CD14-positive monocyte (primary cell): Measurements from ENCODE around the gene KLHDC10. TPM values are rescaled to one million over a fixed set of nuclear protein-coding genes. Genes with fewer than 3 reads are reported as not detected.

ENCODE experiments used
- DNase-seq, 3 donors: peaks; one replicate each; pipeline ENCODE4 v3.0.0-alpha.2; 2011 to 2022
- H2AFZ ChIP-seq: 2 replicates; pipeline ENCODE4 v1.6.0; 2012; ENCODE audit warnings: mild to moderate bottlenecking, low read depth, low read length, inconsistent platforms; ENCODE audit not compliant: insufficient read depth, poor library complexity, severe bottlenecking
- H3K27ac ChIP-seq, 2 donors: 1 replicate in 1 of 2; 2 replicates in 1 of 2; pipeline ENCODE4 v1.5.1; 2012 to 2013; ENCODE audit warnings: low read length in 2 of 2, control low read depth in 1 of 2, inconsistent platforms in 1 of 2, low read depth in 1 of 2, mild to moderate bottlenecking in 1 of 2
- H3K27me3 ChIP-seq, 2 donors: one replicate each; pipeline versions ENCODE4 v1.6.0 to v1.6.1; 2011 to 2013; ENCODE audit warnings: low read length in 2 of 2; ENCODE audit not compliant: control insufficient read depth in 2 of 2, insufficient read depth in 2 of 2
- H3K36me3 ChIP-seq, 2 donors: replicated peaks in 1 of 2; 1 replicate in 1 of 2; 2 replicates in 1 of 2; pipeline versions ENCODE4 v1.5.1 to v1.6.1; 2012 to 2013; ENCODE audit warnings: low read length in 2 of 2, control low read depth in 1 of 2, inconsistent platforms in 1 of 2, mild to moderate bottlenecking in 1 of 2; ENCODE audit not compliant: insufficient read depth in 2 of 2, control insufficient read depth in 1 of 2
- H3K4me1 ChIP-seq, 2 donors: 1 replicate in 1 of 2; 2 replicates in 1 of 2; pipeline versions ENCODE4 v1.5.1 to v1.6.1; 2012 to 2013; ENCODE audit warnings: low read length in 2 of 2, control low read depth in 1 of 2, inconsistent platforms in 1 of 2, mild to moderate bottlenecking in 1 of 2, moderate library complexity in 1 of 2; ENCODE audit not compliant: insufficient read depth in 2 of 2, control insufficient read depth in 1 of 2
- H3K4me2 ChIP-seq: replicated peaks from 2 replicates; pipeline ENCODE3; 2012; ENCODE audit warnings: low read length, moderate library complexity, mild to moderate bottlenecking; ENCODE audit not compliant: poor library complexity, severe bottlenecking; ENCODE audit errors: extremely low read depth
- H3K4me3 ChIP-seq, 3 experiments: fragments of 200-600 bp in 1 of 3; sonication (generic) in 1 of 3; replicated peaks in 1 of 3; 1 replicate in 2 of 3; 2 replicates in 1 of 3; pipeline ENCODE4 v1.5.1; 2011 to 2013; ENCODE audit warnings: low read length in 3 of 3, mild to moderate bottlenecking in 3 of 3, control low read depth in 2 of 3, low read depth in 2 of 3, inconsistent platforms in 1 of 3, moderate library complexity in 1 of 3
- H3K79me2 ChIP-seq: 2 replicates; pipeline ENCODE4 v1.6.0; 2012; ENCODE audit warnings: mild to moderate bottlenecking, control low read depth, inconsistent platforms, low read length, moderate library complexity; ENCODE audit not compliant: insufficient read depth
- H3K9ac ChIP-seq: 2 replicates; pipeline ENCODE4 v1.6.0; 2017; ENCODE audit warnings: low read length, mild to moderate bottlenecking; ENCODE audit not compliant: insufficient read depth, poor library complexity, severe bottlenecking
- H3K9me3 ChIP-seq, 2 donors: replicated peaks in 1 of 2; 1 replicate in 1 of 2; 2 replicates in 1 of 2; pipeline versions ENCODE4 v1.5.1 to v1.6.1; 2012 to 2013; ENCODE audit warnings: low read length in 2 of 2, control low read depth in 1 of 2; ENCODE audit not compliant: control insufficient read depth in 1 of 2, insufficient read depth in 1 of 2
- H4K20me1 ChIP-seq: 2 replicates; pipeline ENCODE4 v1.6.0; 2012; ENCODE audit warnings: mild to moderate bottlenecking, low read length, control low read depth, moderate library complexity; ENCODE audit not compliant: insufficient read depth
- H3K27ac Mint-ChIP-seq, 7 donors: one replicate each; pipeline ENCODE4 v1.8.0; 2020; ENCODE audit warnings: mild to moderate bottlenecking in 7 of 7, mixed read lengths in 7 of 7, moderate library complexity in 6 of 7, inconsistent platforms in 2 of 7
- H3K27me3 Mint-ChIP-seq, 3 donors: one replicate each; pipeline ENCODE4 v1.8.0; 2021 to 2022; ENCODE audit warnings: low read depth in 3 of 3, mild to moderate bottlenecking in 3 of 3, mixed read lengths in 3 of 3, moderate library complexity in 3 of 3, inconsistent platforms in 1 of 3
- H3K36me3 Mint-ChIP-seq, 2 donors: one replicate each; pipeline ENCODE4 v1.8.0; 2020; ENCODE audit warnings: mixed read lengths in 2 of 2, inconsistent platforms in 1 of 2, mild to moderate bottlenecking in 1 of 2
- H3K4me1 Mint-ChIP-seq: one replicate; pipeline ENCODE4 v1.8.0; 2020; ENCODE audit warnings: mild to moderate bottlenecking, mixed read lengths
- H3K4me3 Mint-ChIP-seq, 2 donors: one replicate each; pipeline ENCODE4 v1.8.0; 2020; ENCODE audit warnings: mild to moderate bottlenecking in 2 of 2, mixed read lengths in 2 of 2, moderate library complexity in 1 of 2
- H3K9me3 Mint-ChIP-seq, 7 donors: one replicate each; pipeline ENCODE4 v1.8.0; 2020 to 2022; ENCODE audit warnings: mixed read lengths in 7 of 7, mild to moderate bottlenecking in 6 of 7, moderate library complexity in 6 of 7, inconsistent platforms in 2 of 7
- WGBS: methylation state at CpG from one replicate; pipeline ENCODE4 v1.1.5; 2013; ENCODE audit warnings: missing lambda C conversion rate; ENCODE audit not compliant: insufficient coverage; 5-methylcytosine and 5-hydroxymethylcytosine counted together
- intact Hi-C, 2 donors: fragments of 100-400 bp; cut with micrococcal nuclease; formaldehyde crosslinking; loops; one replicate each; pipeline versions ENCODE4 v1.15.0 to v1.15.1; 2023
- polyA plus RNA-seq, 3 donors: library from polyadenylated mRNA; depleted of rRNA in 1 of 3; unstranded in 2 of 3; stranded (reverse) in 1 of 3; fragments of 300-500 nt in 2 of 3; fragments of >200 nt in 1 of 3; fragmentation: Illumina TruSeq in 2 of 3; gene quantifications; 1 replicate in 2 of 3; 2 replicates in 1 of 3; pipeline ENCODE4 v1.2.3, GENCODE V29; 2012 to 2021
- TF ChIP-seq, protein P1 (sequence below): fragments of 200-600 bp; IDR thresholded peaks from one replicate; pipeline ENCODE4 v1.8.0; 2022; ENCODE audit warnings: antibody characterized with exemption, mild to moderate bottlenecking

Gene KLHDC10
- polyA plus RNA-seq, 3 donors = 1.1 to 13.9 (median 2.9) TPM

DNA sequence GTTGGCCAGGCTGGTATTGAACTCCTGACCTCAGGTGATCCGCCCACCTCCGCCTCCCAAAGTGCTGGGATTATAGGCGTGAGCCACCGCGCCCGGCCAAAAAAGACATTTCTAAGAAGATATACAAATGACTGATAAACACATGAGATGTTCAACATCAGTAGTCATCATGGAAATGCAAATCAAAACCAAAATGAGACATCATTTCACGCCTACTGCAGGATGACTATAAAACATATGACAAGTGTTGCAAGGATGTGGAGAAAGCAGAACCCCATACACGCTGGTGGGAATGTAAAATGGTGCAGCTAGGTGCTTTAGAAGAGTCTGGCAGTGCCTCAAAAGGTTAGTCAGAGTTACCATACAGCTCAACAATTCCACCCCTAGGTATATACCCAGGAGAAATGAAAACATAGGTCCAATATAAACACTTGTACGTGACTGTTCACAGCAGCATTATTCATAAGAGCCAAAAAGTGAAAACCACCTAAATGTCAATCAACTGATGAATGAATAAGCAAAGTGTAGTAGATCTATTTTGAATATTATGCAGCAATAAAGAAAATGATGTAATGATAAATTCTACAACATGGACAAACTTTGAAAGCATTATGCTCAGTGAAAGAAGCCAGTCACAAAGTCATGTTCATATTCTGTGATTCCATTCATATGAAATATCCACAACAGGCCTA, 110.4 kb downstream of the KLHDC10 start:
- H3K36me3 Mint-ChIP-seq = peaks cover 58 to 62% of the 10 kb centered on the region in 2 donors
- H3K36me3 ChIP-seq = peaks cover 67 to 79% of the 10 kb centered on the region in 2 donors
- no CpG with 5 or more reads among the region's 9 CpGs for WGBS

DNA sequence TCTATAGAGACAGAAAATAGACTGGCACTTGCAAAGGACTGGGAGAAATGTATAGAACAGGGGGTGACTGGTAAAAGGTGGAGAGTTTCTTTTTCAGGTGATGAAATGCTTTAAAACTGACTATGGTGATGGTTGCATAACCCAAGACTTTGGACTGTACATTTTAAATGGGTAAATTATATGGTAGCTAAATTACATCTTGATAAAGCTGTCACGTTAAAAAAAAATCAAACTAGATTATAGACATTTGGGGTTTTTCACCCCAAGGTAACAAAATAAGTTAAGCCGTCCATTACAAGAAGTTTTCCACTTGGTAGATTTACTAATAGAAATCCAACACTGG, 110.9 kb downstream of the KLHDC10 start:
- Histone ChIP-seq H3K4me1 (no peaks in the 10 kb centered on the region), H4K20me1 (no peaks in the 10 kb centered on the region), H3K79me2 (no peaks in the 10 kb centered on the region), H3K9ac (no peak overlapping the region), H3K9me3 (no peaks in the 10 kb centered on the region), H3K4me3 (no peak overlapping the region), H3K27ac (no peak overlapping the region), H3K27me3 (no peaks in the 10 kb centered on the region), H3K36me3 (peaks cover 67 to 84% of the 10 kb centered on the region in 2 donors), H3K4me2 (no peak overlapping the region), H2AFZ (no peak overlapping the region)
- no peaks in the 10 kb centered on the region for H3K27me3 Mint-ChIP-seq
- TF ChIP-seq, protein P1, sequence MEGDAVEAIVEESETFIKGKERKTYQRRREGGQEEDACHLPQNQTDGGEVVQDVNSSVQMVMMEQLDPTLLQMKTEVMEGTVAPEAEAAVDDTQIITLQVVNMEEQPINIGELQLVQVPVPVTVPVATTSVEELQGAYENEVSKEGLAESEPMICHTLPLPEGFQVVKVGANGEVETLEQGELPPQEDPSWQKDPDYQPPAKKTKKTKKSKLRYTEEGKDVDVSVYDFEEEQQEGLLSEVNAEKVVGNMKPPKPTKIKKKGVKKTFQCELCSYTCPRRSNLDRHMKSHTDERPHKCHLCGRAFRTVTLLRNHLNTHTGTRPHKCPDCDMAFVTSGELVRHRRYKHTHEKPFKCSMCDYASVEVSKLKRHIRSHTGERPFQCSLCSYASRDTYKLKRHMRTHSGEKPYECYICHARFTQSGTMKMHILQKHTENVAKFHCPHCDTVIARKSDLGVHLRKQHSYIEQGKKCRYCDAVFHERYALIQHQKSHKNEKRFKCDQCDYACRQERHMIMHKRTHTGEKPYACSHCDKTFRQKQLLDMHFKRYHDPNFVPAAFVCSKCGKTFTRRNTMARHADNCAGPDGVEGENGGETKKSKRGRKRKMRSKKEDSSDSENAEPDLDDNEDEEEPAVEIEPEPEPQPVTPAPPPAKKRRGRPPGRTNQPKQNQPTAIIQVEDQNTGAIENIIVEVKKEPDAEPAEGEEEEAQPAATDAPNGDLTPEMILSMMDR = no peak
- H3K4me1 Mint-ChIP-seq = no peaks in the 10 kb centered on the region
- DNase-seq = no peak
- H3K36me3 Mint-ChIP-seq = peaks cover 58 to 62% of the 10 kb centered on the region in 2 donors
- WGBS = no CpG with 5 or more reads among the region's 2 CpGs
- H3K27ac Mint-ChIP-seq = no peak overlapping the region
- H3K4me3 Mint-ChIP-seq = no peak overlapping the region
- H3K9me3 Mint-ChIP-seq = no peaks in the 10 kb centered on the region
- intact Hi-C loops = no loop called here

More for the DNA sequence above, 110.4 kb downstream of the KLHDC10 start:
- TF ChIP-seq, protein P1 = no peak
- H3K9me3 Mint-ChIP-seq = no peaks in the 10 kb centered on the region
- H3K27ac Mint-ChIP-seq = peak overlapping the region in 2 of 7 donors; percentile 15 to 81
- no peak overlapping the region for H3K4me3 ChIP-seq
- no peaks in the 10 kb centered on the region for H3K9me3 ChIP-seq
- peak overlapping the region in 1 of 2 donors; percentile 56 for H3K4me3 Mint-ChIP-seq
- H2AFZ ChIP-seq = no peak overlapping the region
- no peak overlapping the region for H3K4me2 ChIP-seq
- H3K27ac ChIP-seq = no peak overlapping the region
- no peaks in the 10 kb centered on the region for H3K27me3 ChIP-seq
- no peak overlapping the region for H3K9ac ChIP-seq
- H3K4me1 Mint-ChIP-seq = no peaks in the 10 kb centered on the region
- no peaks in the 10 kb centered on the region for H3K27me3 Mint-ChIP-seq
- H3K79me2 ChIP-seq = no peaks in the 10 kb centered on the region
- intact Hi-C loops = no loop called here
- no peaks in the 10 kb centered on the region for H4K20me1 ChIP-seq
- no peaks in the 10 kb centered on the region for H3K4me1 ChIP-seq
- no peak for DNase-seq
